GM18519 (cell line): ENCODE data around the gene ADAM23.

Experiments
- ATAC-seq: cut with Tn5 transposase; IDR thresholded peaks from one replicate; pipeline ENCODE4 v1.9.1; 2021; ENCODE audit warnings: mild to moderate bottlenecking, moderate library complexity; ENCODE audit not compliant: unreplicated experiment, low FRiP score

The ADAM23 gene

DNA sequence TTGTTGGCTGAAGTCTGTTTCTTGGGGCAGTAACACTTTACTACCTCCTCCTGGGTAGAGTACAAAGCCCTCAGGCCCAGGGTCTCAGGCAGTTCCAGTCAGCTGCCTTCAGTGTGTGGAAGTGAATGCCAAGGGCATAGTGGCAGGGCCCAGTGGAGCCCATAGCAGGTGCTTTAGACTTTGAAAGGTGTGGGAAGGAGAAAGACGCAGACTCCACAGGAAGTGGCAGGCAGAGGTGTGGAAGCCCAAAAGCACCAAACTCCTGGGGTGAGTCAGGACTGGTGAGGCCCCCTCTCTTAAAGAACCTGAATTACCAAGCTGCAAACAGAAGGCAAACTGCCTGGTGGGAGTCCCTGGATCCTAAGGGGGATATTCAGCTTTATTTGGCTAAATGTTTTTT, 45.3 kb downstream of the ADAM23 start:
- no peak for ATAC-seq

DNA sequence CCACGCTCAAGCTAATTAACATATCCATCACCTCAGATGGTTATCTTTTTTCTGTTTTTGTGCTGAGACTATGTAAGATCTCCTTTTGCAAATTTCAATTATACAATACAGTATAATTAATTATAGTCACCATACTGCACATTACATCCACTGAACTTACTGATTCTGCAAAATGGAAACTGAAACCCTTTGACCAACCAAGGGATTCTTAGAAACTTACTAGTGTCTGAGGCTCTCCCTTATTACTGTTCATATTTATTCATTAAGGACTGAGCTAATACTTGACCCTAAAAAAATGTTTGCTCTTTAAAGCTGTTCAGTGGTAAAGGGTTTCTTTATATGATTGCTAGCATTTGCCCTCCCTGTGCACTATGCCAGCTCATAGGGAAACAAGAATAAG, 50.7 kb downstream of the ADAM23 start:
- ATAC-seq: no peak

- ATAC-seq: no peak
These were observed 59.4 kb downstream of the ADAM23 start for GRCh38 chr2:206502729-206503128.

- no peak for ATAC-seq
These were observed 68.0 kb downstream of the ADAM23 start for GRCh38 chr2:206511283-206511682.

- no peak for ATAC-seq
These were observed 69.7 kb downstream of the ADAM23 start for GRCh38 chr2:206512999-206513398.

- ATAC-seq: no peak
These were observed 72.2 kb downstream of the ADAM23 start for GRCh38 chr2:206515580-206515979.

DNA sequence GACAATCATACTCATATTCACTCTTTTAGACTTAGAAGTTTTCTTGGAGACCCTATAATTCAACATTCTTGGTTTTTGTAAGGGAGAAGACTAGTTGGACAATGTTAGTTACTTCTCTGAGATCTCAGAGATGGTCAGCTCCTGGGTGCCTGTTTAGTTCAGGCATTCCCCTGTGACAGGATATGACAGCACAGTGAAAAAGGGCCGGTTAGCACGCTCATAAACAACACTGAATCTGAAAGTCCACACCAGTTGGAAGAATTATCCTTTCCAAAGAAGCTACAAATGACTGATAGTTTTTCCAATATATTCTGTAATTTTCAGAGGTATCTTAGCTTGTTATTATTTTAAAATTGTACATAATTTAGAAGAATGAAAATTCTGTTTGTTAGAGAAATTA, 75.7 kb downstream of the ADAM23 start:
- ATAC-seq: no peak

- ATAC-seq: no peak
These were observed 77.1 kb downstream of the ADAM23 start for GRCh38 chr2:206520450-206520849.

- no peak for ATAC-seq
These were observed 77.8 kb downstream of the ADAM23 start for GRCh38 chr2:206521115-206521514.

DNA sequence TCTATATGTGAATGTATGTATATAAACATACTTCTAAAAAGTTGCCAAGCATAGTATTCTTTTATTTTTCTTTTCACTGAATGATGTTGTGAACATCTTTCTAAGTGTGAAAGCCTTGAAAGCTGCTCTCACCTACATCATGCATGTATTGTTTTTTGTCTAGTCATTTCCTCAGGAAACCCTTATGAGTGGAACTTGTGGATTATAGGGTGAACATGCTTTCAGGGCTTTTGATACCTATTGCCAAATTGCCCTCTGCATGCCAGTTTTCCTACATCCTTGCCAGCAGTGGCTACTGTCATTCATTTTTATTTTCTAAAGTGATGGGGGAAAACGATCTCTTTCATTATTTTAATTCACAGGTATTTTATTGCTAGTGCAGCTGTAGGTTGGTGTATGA, 78.3 kb downstream of the ADAM23 start:
- ATAC-seq: no peak

GRCh38 chr2:206526416-206526815, 83.1 kb downstream of the ADAM23 start:
- ATAC-seq: no peak

DNA sequence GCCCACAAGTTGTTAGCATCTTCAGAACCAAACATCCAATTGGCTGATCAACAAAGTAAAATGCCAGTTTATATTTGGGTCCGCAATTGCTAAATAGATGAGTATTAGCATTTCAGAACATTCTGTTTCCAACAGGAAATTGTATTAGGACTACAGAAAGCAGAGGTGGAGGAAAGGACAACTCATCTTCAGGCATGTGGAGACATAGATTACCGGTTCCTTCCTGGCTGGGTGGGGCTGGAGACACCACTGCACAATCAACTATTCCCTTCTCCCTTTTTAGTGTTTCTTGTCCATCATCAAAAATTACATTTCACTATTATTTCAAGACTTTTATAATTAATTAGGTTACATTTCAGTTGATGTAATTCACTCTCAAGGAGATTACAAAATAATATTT, 83.8 kb downstream of the ADAM23 start:
- ATAC-seq: no peak

DNA sequence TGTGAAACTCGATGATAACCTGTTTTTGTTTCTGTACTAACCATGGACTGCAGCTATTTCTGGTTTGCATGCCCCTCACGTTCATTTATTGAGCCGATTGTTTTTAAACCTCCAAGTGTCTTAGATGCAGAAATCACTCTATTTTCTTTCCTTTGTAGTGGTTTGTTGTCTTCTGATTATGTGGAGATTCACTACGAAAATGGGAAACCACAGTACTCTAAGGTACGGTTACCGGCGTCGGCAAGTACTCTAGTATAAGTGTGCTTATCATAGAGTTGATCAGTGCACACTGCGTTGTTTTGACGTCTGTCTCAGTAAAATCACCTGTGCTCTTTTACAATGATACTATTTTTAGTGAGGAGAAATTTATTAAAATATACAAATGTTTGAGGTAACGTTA, 87.4 kb downstream of the ADAM23 start:
- no peak for ATAC-seq

GRCh38 chr2:206531996-206532543, 88.7 kb downstream of the ADAM23 start:
- ATAC-seq: no peak

DNA sequence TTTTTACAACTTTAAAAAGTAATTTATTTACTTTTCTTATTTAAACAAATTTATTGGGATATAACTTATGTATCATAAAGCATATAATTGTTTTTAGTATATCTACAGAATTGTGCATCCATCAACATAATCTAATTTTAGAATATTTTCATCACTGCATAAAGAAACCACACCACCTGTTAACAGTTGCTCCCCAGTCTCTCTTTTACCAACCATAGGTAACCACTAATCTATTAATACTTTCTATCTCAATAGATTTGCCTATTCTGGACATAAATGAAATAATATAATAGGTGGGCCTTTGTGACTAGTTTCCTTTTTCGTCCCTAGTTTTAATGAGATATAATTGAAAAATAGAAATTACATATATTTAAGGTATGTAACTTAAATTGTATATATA, 90.6 kb downstream of the ADAM23 start:
- peak; percentile 49 for ATAC-seq

GRCh38 chr2:206535260-206535986, 92.1 kb downstream of the ADAM23 start:
- no peak for ATAC-seq

DNA sequence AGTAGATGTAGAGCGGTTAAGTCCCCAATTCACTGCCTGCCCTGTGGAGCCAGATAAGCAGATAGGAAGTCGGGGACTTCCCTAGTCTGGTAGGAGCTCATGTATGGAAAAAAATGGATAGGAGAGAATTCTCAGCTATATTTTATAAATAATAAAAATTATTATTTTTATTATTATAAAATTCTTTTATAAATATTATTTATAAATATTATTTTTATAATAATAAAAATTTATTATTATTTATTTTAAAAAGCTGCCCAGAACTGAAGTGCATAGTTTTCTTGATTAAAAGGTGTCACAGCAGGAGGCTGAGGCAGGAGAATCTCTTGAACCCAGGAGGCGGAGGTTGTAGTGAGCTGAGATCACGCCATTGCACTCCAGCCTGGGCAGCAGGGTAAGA, 97.4 kb downstream of the ADAM23 start:
- ATAC-seq: no peak

GRCh38 chr2:206543073-206543472, 99.7 kb downstream of the ADAM23 start:
- no peak for ATAC-seq

DNA sequence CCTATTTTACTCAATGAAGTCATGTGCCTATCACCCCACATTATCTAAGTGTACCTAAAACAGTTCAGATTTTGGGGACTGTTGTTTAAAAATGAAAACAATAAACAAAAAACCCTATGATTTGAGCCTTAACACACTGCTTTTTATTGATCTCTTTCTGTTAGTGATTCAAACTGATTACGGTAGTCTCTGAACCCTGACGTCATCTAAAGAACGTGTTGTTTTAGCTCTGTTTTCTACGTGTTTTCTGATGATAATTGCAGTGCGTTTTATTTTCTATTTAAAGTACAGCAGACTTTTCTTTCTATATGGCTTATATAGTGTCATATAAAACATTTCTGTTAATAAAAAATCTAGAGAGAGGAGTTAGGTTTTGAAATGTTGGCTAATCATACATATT, 105.1 kb downstream of the ADAM23 start:
- no peak for ATAC-seq

- ATAC-seq: no peak
These were observed 112.4 kb downstream of the ADAM23 start for GRCh38 chr2:206555721-206556120.

DNA sequence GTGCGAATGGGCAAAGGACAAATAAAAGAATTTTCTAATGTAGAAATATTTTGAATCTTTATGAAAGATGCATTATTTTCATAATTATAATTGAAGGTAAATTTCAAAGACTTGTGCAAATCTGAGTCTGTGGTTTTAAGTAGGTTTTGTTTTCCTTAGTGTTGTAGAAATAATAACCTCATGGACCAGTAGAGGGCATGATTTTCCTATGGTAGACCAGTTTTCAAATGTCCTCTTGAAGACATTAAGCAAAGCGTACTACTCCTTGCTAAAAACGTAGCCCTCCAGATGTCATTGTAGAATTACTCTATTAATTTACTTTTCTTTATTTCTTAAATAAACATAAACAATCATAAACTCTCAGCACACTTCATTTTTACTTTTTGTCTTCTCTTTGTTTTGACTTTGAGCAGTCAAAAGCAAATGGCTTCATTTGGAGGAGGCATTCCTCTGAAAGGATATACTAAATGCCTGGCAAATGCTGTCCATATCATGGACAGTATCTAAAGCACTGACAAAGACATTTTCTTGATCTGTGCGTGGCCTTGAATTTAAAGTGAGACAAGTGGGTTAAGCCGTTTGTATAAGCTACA, 113.1 kb downstream of the ADAM23 start:
- no peak for ATAC-seq

GRCh38 chr2:206557321-206557720, 114.0 kb downstream of the ADAM23 start:
- no peak for ATAC-seq
